Caco-2 (cell line): ENCODE measurements around the gene NFATC1. TPM values are rescaled to one million over a fixed set of nuclear protein-coding genes. Genes with fewer than 3 reads are reported as not detected.

ENCODE experiments used
- Bru-seq: library from RNA; stranded (reverse); fragments of 400-500 nt; gene quantifications from one replicate; lab custom pipeline; 2021; lab: Mats Ljungman, UMichigan
- BruChase-seq, 2 experiments: library from RNA; stranded (reverse); fragments of 400-500 nt; gene quantifications; one replicate each; lab custom pipeline; 2021; lab: Mats Ljungman, UMichigan
- BruUV-seq: library from RNA; stranded (reverse); fragments of 400-500 nt; replicated peaks from 2 replicates; lab custom pipeline; 2021; lab: Mats Ljungman, UMichigan
- CTCF ChIA-PET: fragments of 300-600 bp; sonication (Branson Sonifier 250); formaldehyde crosslinking; loops from one replicate; lab custom pipeline; 2022; ENCODE audit warnings: antibody characterized with exemption; lab: Charles Lee
- POLR2A ChIA-PET: fragments of 300-600 bp; sonication (Branson Sonifier 250); formaldehyde crosslinking; loops from one replicate; lab custom pipeline; 2022; ENCODE audit warnings: antibody characterized with exemption; lab: Charles Lee
- DNase-seq, 2 experiments: peaks; one replicate each; pipeline versions ENCODE4 v3.0.0 to v3.0.0-alpha.2; 2020 to 2022
- H3K27me3 ChIP-seq: replicated peaks from 2 replicates; pipeline ENCODE4 v1.6.0; 2011; ENCODE audit warnings: low read length; ENCODE audit not compliant: control insufficient read depth, insufficient read depth
- H3K36me3 ChIP-seq: 2 replicates; pipeline ENCODE4 v1.5.1; 2011; ENCODE audit warnings: low read length; ENCODE audit not compliant: control insufficient read depth, insufficient read depth
- H3K4me1 ChIP-seq: fragments of 250-450 bp; sonication (Bioruptor Pico); 2 replicates; pipeline ENCODE4 v1.5.1; 2020; ENCODE audit warnings: mild to moderate bottlenecking
- H3K4me3 ChIP-seq: 2 replicates; pipeline ENCODE4 v1.5.1; 2011; ENCODE audit warnings: low read depth, mild to moderate bottlenecking, control low read depth, low read length
- H3K9me3 ChIP-seq: fragments of 250-450 bp; sonication (Bioruptor Pico); 2 replicates; pipeline ENCODE4 v1.5.1; 2020; ENCODE audit warnings: mild to moderate bottlenecking, moderate library complexity
- H3K27ac Mint-ChIP-seq: one replicate; pipeline ENCODE4 v1.8.0; 2022; ENCODE audit warnings: mixed read lengths; ENCODE audit not compliant: unreplicated experiment
- H3K27me3 Mint-ChIP-seq: one replicate; pipeline ENCODE4 v1.8.0; 2022; ENCODE audit warnings: mixed read lengths; ENCODE audit not compliant: insufficient read depth, unreplicated experiment
- H3K36me3 Mint-ChIP-seq: one replicate; pipeline ENCODE4 v1.8.0; 2022; ENCODE audit warnings: mild to moderate bottlenecking, mixed read lengths; ENCODE audit not compliant: insufficient read depth, unreplicated experiment
- H3K4me1 Mint-ChIP-seq: one replicate; pipeline ENCODE4 v1.8.0; 2022; ENCODE audit warnings: low read depth, mixed read lengths; ENCODE audit not compliant: unreplicated experiment
- H3K4me3 Mint-ChIP-seq: one replicate; pipeline ENCODE4 v1.8.0; 2022; ENCODE audit warnings: mild to moderate bottlenecking, moderate library complexity, mixed read lengths; ENCODE audit not compliant: unreplicated experiment
- H3K9me3 Mint-ChIP-seq: one replicate; pipeline ENCODE4 v1.8.0; 2022; ENCODE audit warnings: mixed read lengths; ENCODE audit not compliant: unreplicated experiment
- CTCF ChIP-seq, 2 experiments: fragments of 200-600 bp in 1 of 2; IDR thresholded peaks; 1 replicate in 1 of 2; 2 replicates in 1 of 2; pipeline versions ENCODE4 v1.5.1 to v1.8.0; 2011 to 2022; ENCODE audit warnings: antibody characterized with exemption in 1 of 2, control low read depth in 1 of 2, inconsistent platforms in 1 of 2, low read depth in 1 of 2, low read length in 1 of 2, mild to moderate bottlenecking in 1 of 2, moderate library complexity in 1 of 2; ENCODE audit not compliant: insufficient read depth in 1 of 2, severe bottlenecking in 1 of 2, unreplicated experiment in 1 of 2
- intact Hi-C: fragments of 100-400 bp; cut with micrococcal nuclease; formaldehyde crosslinking; loops from one replicate; pipeline ENCODE4 v1.10.0; 2022; ENCODE audit not compliant: unreplicated experiment
- long read RNA-seq: library from polyadenylated mRNA; stranded (forward); transcript quantifications from one replicate; pipeline ENCODE4 v2.0.0, GENCODE V29; 2022
- total RNA-seq: library from RNA; stranded (reverse); gene quantifications from 2 replicates; pipeline ENCODE4 v1.2.3, GENCODE V29; 2022

The NFATC1 gene
- total RNA-seq (0.66 and 1.0 TPM in 2 replicates), Bru-seq, nascent RNA (percentile 17 among the genes with signal in this experiment), BruChase-seq, experiment 1, labeled RNA remaining after a 2-hour chase (percentile 13 among the genes with signal in this experiment), BruChase-seq, experiment 2, labeled RNA remaining after a 6-hour chase (percentile 13 among the genes with signal in this experiment)
- long read RNA-seq, partial matches to known transcripts = 0 of 1 reads
- long read RNA-seq, other reads (novel, unspliced or antisense) = 0 of 1 reads

- ChIA-PET CTCF (no interaction called here), POLR2A (no interaction called here)
- H3K4me3 ChIP-seq = peak within 1 kb of the TSS; percentile 10
- peak within 1 kb of the TSS; percentile 61 for H3K4me3 Mint-ChIP-seq
- DNase-seq = peak; percentile 33 to 40
- no peaks in the 10 kb centered on the region for H3K9me3 ChIP-seq
- no peaks in the 10 kb centered on the region for H3K36me3 Mint-ChIP-seq
- H3K4me1 Mint-ChIP-seq = no peaks in the 10 kb centered on the region
- TF ChIP-seq CTCF (IDR thresholded peaks at IDR 0.05; ENCODE audit: insufficient read depth in 1 of 2, low read depth in 1 of 2, low read length in 1 of 2, severe bottlenecking in 1 of 2, unreplicated experiment in 1 of 2) = no peak
- H3K36me3 ChIP-seq = no peaks in the 10 kb centered on the region
- H3K27me3 ChIP-seq = no peaks in the 10 kb centered on the region
- intact Hi-C loops = no loop called here
- peaks cover 8% of the 10 kb centered on the region for H3K27me3 Mint-ChIP-seq
- H3K4me1 ChIP-seq = no peaks in the 10 kb centered on the region
- H3K9me3 Mint-ChIP-seq = no peaks in the 10 kb centered on the region
- BruUV-seq = no TSS peak
- H3K27ac Mint-ChIP-seq = no peak within 1 kb of the TSS
Observed at GRCh38 chr18:79395761-79396404, at the start of gene NFATC1. Gene NFATC1, plus strand, starts transcription at chr18:79395930. Its CDS starts 295 bp downstream, at chr18:79396225.

- Histone ChIP-seq H3K27me3 (no peaks in the 10 kb centered on the region), H3K4me3 (no peak overlapping the region), H3K9me3 (no peaks in the 10 kb centered on the region), H3K4me1 (peaks cover 4% of the 10 kb centered on the region; the same call in 1 of the 2 replicates), H3K36me3 (peaks cover 4% of the 10 kb centered on the region)
- ChIA-PET CTCF (no interaction called here), POLR2A (no interaction called here)
- Mint-ChIP-seq H3K4me1 (no peaks in the 10 kb centered on the region), H3K27ac (no peak overlapping the region), H3K9me3 (no peaks in the 10 kb centered on the region), H3K27me3 (no peaks in the 10 kb centered on the region), H3K36me3 (peaks cover 8% of the 10 kb centered on the region), H3K4me3 (no peak overlapping the region)
- no TSS peak for BruUV-seq
- DNase-seq = no peak
- no peak for TF ChIP-seq CTCF (IDR thresholded peaks at IDR 0.05; ENCODE audit: insufficient read depth in 1 of 2, low read depth in 1 of 2, low read length in 1 of 2, severe bottlenecking in 1 of 2, unreplicated experiment in 1 of 2)
- intact Hi-C loops = no loop called here
Observed at GRCh38 chr18:79345981-79346380, 49.7 kb upstream of the NFATC1 start.

GRCh38 chr18:79348066-79348465 is 47.7 kb upstream of the NFATC1 start:
- Mint-ChIP-seq H3K9me3 (no peaks in the 10 kb centered on the region), H3K4me3 (no peak overlapping the region), H3K4me1 (no peaks in the 10 kb centered on the region), H3K27me3 (no peaks in the 10 kb centered on the region), H3K27ac (no peak overlapping the region), H3K36me3 (peaks cover 8% of the 10 kb centered on the region)
- Histone ChIP-seq H3K4me1 (peaks cover 4% of the 10 kb centered on the region; the same call in 1 of the 2 replicates), H3K36me3 (peaks cover 4% of the 10 kb centered on the region), H3K27me3 (no peaks in the 10 kb centered on the region), H3K4me3 (no peak overlapping the region), H3K9me3 (no peaks in the 10 kb centered on the region)
- POLR2A ChIA-PET = no interaction called here
- no peak for TF ChIP-seq CTCF (IDR thresholded peaks at IDR 0.05; ENCODE audit: insufficient read depth in 1 of 2, low read depth in 1 of 2, low read length in 1 of 2, severe bottlenecking in 1 of 2, unreplicated experiment in 1 of 2)
- BruUV-seq = no TSS peak
- no peak for DNase-seq
- intact Hi-C loops = no loop called here
- CTCF ChIA-PET = no interaction called here
